GM18505 (cell line): ENCODE measurements around the gene CYTH2.
A peak's percentile ranks its signal among the peaks of the same experiment; 100 is the strongest.

Experiments used
- ATAC-seq: cut with Tn5 transposase; IDR thresholded peaks from one replicate; pipeline ENCODE4 v1.9.1; 2021; ENCODE audit not compliant: unreplicated experiment
- POLR2A ChIP-seq: IDR thresholded peaks from 4 replicates; pipeline ENCODE4 v1.6.1; 2011; ENCODE audit warnings: borderline replicate concordance; ENCODE audit not compliant: insufficient read depth, insufficient read length; ENCODE audit errors: extremely low read depth

CYTH2 gene

GRCh38 chr19:48461651-48461981 lies 7.6 kb upstream of the CYTH2 start:
- ATAC-seq: no peak

GRCh38 chr19:48461982-48462655 lies 7.0 kb upstream of the CYTH2 start:
- ATAC-seq: no peak
- TF ChIP-seq POLR2A: no peak

More at GRCh38 chr19:48461651-48461981, 7.6 kb upstream of the CYTH2 start:
- no peak for TF ChIP-seq POLR2A

GRCh38 chr19:48465215-48465614 lies 4.0 kb upstream of the CYTH2 start:
- no peak for ATAC-seq
- no peak for TF ChIP-seq POLR2A

- TF ChIP-seq POLR2A: no peak
- ATAC-seq: no peak
These were observed 2.4 kb upstream of the CYTH2 start for GRCh38 chr19:48466561-48467325.

- ATAC-seq: peak; percentile 84
These were observed 339 bp upstream of the CYTH2 start for GRCh38 chr19:48468772-48469288.

GRCh38 chr19:48469934-48470680 lies 938 bp downstream of the CYTH2 start:
- no peak for ATAC-seq
- no peak for TF ChIP-seq POLR2A

More at GRCh38 chr19:48468772-48469288, 339 bp upstream of the CYTH2 start:
- no peak for TF ChIP-seq POLR2A

GRCh38 chr19:48470856-48471255 lies 1.7 kb downstream of the CYTH2 start:
- ATAC-seq: no peak
- no peak for TF ChIP-seq POLR2A

GRCh38 chr19:48471836-48472235 lies 2.7 kb downstream of the CYTH2 start:
- no peak for TF ChIP-seq POLR2A
- no peak for ATAC-seq

- ATAC-seq: no peak
- TF ChIP-seq POLR2A: no peak
These were observed 4.2 kb downstream of the CYTH2 start for GRCh38 chr19:48473161-48473966.

- TF ChIP-seq POLR2A: no peak
- ATAC-seq: no peak
These were observed 5.0 kb downstream of the CYTH2 start for GRCh38 chr19:48474084-48474592.

- no peak for ATAC-seq
These were observed 6.3 kb downstream of the CYTH2 start for GRCh38 chr19:48475369-48476068.

GRCh38 chr19:48476176-48476575 lies 7.0 kb downstream of the CYTH2 start:
- no peak for TF ChIP-seq POLR2A
- no peak for ATAC-seq

More at GRCh38 chr19:48475369-48476068, 6.3 kb downstream of the CYTH2 start:
- no peak for TF ChIP-seq POLR2A
